Lung (tissue), 12 donors: ENCODE results near the gene DENND1C. TPM values are rescaled to one million over a fixed set of nuclear protein-coding genes. Genes with fewer than 3 reads are reported as not detected.

Experiments
- ATAC-seq: fragments of 200-7000 bp; cut with Tn5 transposase; one replicate; pipeline ENCODE4 v1.9.1; 2020; ENCODE audit warnings: moderate number of reproducible peaks; ENCODE audit not compliant: insufficient read depth, low FRiP score
- DNase-seq, 3 donors: peaks; one replicate each; pipeline ENCODE4 v3.0.0-alpha.2; 2013 to 2017
- H3K27ac ChIP-seq, 2 donors: one replicate each; pipeline ENCODE4 v1.5.1; 2013; ENCODE audit warnings: mild to moderate bottlenecking in 2 of 2, moderate library complexity in 2 of 2, control low read depth in 1 of 2, inconsistent platforms in 1 of 2, low read depth in 1 of 2, low read length in 1 of 2
- H3K27me3 ChIP-seq, 3 donors: one replicate each; pipeline ENCODE4 v1.5.1; 2013; ENCODE audit warnings: low read length in 2 of 3; ENCODE audit not compliant: control insufficient read depth in 3 of 3, insufficient read depth in 3 of 3
- H3K36me3 ChIP-seq, 4 donors: one replicate each; pipeline ENCODE4 v1.5.1; 2013; ENCODE audit warnings: low read length in 4 of 4, mild to moderate bottlenecking in 1 of 4, moderate library complexity in 1 of 4; ENCODE audit not compliant: control insufficient read depth in 4 of 4, insufficient read depth in 4 of 4
- H3K4me1 ChIP-seq, 5 donors: one replicate each; pipeline ENCODE4 v1.5.1; 2013; ENCODE audit warnings: low read length in 5 of 5, mild to moderate bottlenecking in 2 of 5, moderate library complexity in 1 of 5; ENCODE audit not compliant: control insufficient read depth in 5 of 5, insufficient read depth in 5 of 5
- H3K4me3 ChIP-seq: one replicate; pipeline ENCODE4 v1.5.1; 2013; ENCODE audit warnings: mild to moderate bottlenecking, control low read depth, moderate library complexity
- H3K9ac ChIP-seq, 2 donors: one replicate each; pipeline ENCODE4 v1.5.1; 2013; ENCODE audit warnings: low read length in 2 of 2, control low read depth in 1 of 2; ENCODE audit not compliant: insufficient read depth in 1 of 2
- H3K9me3 ChIP-seq, 4 donors: one replicate each; pipeline ENCODE4 v1.5.1; 2013; ENCODE audit warnings: low read length in 3 of 4, mild to moderate bottlenecking in 1 of 4, moderate library complexity in 1 of 4; ENCODE audit not compliant: control insufficient read depth in 4 of 4, insufficient read depth in 3 of 4
- WGBS, 2 donors: extraction: QIAGEN DNeasy Blood & Tissue Kit; methylation state at CpG; one replicate each; pipeline ENCODE4 v1.1.7; 2013; 5-methylcytosine and 5-hydroxymethylcytosine counted together
- polyA plus RNA-seq, 2 donors: library from polyadenylated mRNA; stranded (reverse); fragments of 200-250 nt; gene quantifications; one replicate each; pipeline ENCODE4 v1.2.1, GENCODE V29; 2013
- total RNA-seq, 2 donors: library from RNA; depleted of rRNA in 1 of 2; stranded (reverse); fragments of >200 nt in 1 of 2; gene quantifications; one replicate each; pipeline ENCODE4 v1.2.1, GENCODE V29; 2014 to 2021
- TF ChIP-seq, protein P1 (sequence below): IDR thresholded peaks from 2 replicates; pipeline ENCODE4 v1.5.1; 2012; ENCODE audit warnings: mild to moderate bottlenecking; ENCODE audit errors: control extremely low read depth, extremely low read depth
- donor health status: control.
- donor health status: control.
- donor health status: Bipolar disorder and iron deficiency.
- donor health status: healthy.
- donor health status: DM: yes; HTN: yes; CAD: no.

DENND1C gene
- total and polyA plus RNA-seq, 4 donors = 2.7 to 11.0 (median 9.3) TPM

DNA sequence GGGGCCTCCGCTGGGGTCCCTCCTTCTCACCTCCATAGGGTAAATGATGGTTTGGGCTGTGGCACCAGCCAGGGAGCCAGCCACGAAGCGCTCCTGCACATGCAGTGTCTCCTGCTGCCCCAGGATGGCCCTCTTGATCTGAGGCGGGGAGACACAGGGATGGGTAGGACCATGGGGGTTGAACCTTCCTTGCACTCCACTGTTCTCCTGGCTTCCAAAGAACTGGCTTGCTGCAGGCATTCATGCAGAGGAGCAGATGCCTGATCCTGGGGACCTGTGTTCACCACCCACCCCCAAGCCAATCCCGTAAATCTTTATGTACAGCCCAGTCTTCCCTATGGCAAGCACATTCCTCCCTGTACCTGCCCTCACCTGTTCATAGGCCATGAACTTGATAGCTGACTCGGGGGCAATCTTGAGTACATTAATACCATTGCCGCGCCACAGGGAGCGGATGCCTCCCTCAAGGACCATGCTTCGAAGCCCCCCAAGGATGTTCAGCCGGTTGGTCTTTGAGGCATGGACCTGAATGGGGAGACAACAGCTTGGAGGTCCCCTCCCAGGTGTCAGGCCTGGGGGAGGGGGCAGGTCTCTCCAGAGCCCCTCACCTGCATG, 27.5 kb downstream of the DENND1C start:
- 97 to 98% methylated on average over 11 of the region's 11 CpGs for WGBS, 2 donors

DNA sequence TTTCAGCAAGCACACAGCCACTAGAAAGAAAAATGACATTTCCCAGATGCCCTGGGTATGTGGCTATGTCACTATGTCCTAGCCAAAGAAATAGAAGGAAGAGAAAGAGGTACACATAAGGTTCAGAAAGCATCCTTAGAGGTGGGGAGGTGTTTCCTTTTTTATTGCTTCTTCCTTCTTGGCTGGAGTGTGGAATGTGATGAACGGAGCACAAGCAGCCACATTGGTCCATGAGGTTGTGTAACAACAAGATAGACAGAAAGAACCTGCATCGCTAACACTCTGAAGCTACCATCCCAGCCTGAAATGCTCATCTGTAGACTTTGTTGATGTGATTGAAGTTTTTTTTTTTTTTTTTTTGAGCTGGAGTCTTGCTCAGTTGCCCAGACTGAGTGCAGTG, 28.7 kb downstream of the DENND1C start:
- DNase-seq = no peak
- ATAC-seq = no peak
- H3K4me3 ChIP-seq = no peak overlapping the region
- TF ChIP-seq, protein P1, sequence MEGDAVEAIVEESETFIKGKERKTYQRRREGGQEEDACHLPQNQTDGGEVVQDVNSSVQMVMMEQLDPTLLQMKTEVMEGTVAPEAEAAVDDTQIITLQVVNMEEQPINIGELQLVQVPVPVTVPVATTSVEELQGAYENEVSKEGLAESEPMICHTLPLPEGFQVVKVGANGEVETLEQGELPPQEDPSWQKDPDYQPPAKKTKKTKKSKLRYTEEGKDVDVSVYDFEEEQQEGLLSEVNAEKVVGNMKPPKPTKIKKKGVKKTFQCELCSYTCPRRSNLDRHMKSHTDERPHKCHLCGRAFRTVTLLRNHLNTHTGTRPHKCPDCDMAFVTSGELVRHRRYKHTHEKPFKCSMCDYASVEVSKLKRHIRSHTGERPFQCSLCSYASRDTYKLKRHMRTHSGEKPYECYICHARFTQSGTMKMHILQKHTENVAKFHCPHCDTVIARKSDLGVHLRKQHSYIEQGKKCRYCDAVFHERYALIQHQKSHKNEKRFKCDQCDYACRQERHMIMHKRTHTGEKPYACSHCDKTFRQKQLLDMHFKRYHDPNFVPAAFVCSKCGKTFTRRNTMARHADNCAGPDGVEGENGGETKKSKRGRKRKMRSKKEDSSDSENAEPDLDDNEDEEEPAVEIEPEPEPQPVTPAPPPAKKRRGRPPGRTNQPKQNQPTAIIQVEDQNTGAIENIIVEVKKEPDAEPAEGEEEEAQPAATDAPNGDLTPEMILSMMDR = no peak
- 98 to 100% methylated on average over 2 of the region's 2 CpGs for WGBS, 2 donors
- H3K4me1 ChIP-seq = peaks cover 0 to under 1% (median 0%) of the 10 kb centered on the region in 5 donors
- peaks cover 0 to 10% (median 4%) of the 10 kb centered on the region in 4 donors for H3K9me3 ChIP-seq
- H3K27me3 ChIP-seq = no peaks in the 10 kb centered on the region
- no peak overlapping the region for H3K9ac ChIP-seq
- no peak overlapping the region for H3K27ac ChIP-seq
- H3K36me3 ChIP-seq = peaks cover 10 to 26% (median 21%) of the 10 kb centered on the region in 4 donors

More for the DNA sequence above, 27.5 kb downstream of the DENND1C start:
- no peaks in the 10 kb centered on the region for H3K27me3 ChIP-seq
- peaks cover 0 to 10% (median 4%) of the 10 kb centered on the region in 4 donors for H3K9me3 ChIP-seq
- no peak overlapping the region for H3K4me3 ChIP-seq
- no peak overlapping the region for H3K9ac ChIP-seq
- H3K4me1 ChIP-seq = peaks cover 0 to 7% (median 0%) of the 10 kb centered on the region in 5 donors
- H3K27ac ChIP-seq = no peak overlapping the region
- no peak for ATAC-seq
- TF ChIP-seq, protein P1 = no peak
- no peak for DNase-seq
- peaks cover 10 to 26% (median 21%) of the 10 kb centered on the region in 4 donors for H3K36me3 ChIP-seq

DNA sequence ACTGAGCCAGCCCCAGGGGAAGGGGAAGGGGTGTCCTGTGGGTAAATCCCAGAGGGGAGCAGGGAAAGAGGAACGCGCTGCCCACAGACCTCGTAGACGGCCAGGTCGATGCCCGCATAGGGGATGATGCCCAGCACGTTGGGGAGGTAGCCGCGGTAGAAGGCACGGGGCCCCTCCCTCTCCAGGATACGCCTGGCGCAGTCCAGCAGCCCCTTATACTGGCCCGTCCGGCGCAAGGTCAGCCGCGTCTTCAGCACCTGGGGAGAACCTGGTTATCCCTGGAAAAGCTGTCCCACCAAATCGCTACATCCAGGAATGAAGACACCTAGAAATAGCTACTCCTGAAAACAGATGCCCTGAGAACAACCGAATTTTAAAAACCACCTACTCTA, 29.4 kb downstream of the DENND1C start:
- H3K36me3 ChIP-seq = peaks cover 12 to 26% (median 21%) of the 10 kb centered on the region in 4 donors
- DNase-seq = no peak

More for the DNA sequence above, 29.4 kb downstream of the DENND1C start:
- H3K4me1 ChIP-seq = no peaks in the 10 kb centered on the region
- no peak overlapping the region for H3K27ac ChIP-seq
- 96% methylated on average over 19 of the region's 19 CpGs for WGBS, 2 donors
- H3K4me3 ChIP-seq = no peak overlapping the region
- H3K9ac ChIP-seq = no peak overlapping the region
- peaks cover 0 to 10% (median 4%) of the 10 kb centered on the region in 4 donors for H3K9me3 ChIP-seq
- TF ChIP-seq, protein P1 = no peak
- ATAC-seq = no peak
- H3K27me3 ChIP-seq = no peaks in the 10 kb centered on the region
